ENCODE results near the gene TMEM154.

TMEM154 gene

GRCh38 chr4:152679414-152680281 is at the start of gene TMEM154:
Gene TMEM154 (minus strand): TSS chr4:152679997. CDS start chr4:152679933, 64 bp downstream.
- peak; percentile 91 for DNase-seq (ENCODE audit: low read depth)

- peak; percentile 87 for DNase-seq (ENCODE audit: low read depth)
Observed at GRCh38 chr4:152729466-152729865, 49.7 kb upstream of the TMEM154 start.

DNA sequence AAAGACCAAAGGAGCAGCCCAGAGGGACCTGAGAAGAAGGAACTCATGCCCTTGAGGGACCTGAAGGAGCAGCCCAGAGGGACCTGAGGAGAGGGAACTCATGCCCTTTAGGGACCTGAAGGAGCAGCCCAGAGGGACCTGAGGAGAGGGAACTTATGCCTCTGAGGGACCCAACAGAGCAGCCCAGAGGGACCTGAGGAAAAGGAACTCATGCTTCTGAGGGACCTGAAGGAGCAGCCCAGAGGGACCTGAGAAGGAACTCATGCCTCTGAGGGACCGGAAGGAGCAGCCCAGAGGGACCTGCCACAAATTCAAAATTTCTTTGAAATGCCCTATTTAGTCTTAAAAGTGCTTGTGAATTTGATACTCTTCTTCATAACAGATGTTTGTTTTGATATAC is 48.5 kb upstream of the TMEM154 start:
- no peak for DNase-seq (ENCODE audit: low read depth)

GRCh38 chr4:152727784-152728183 is 48.0 kb upstream of the TMEM154 start:
- DNase-seq (ENCODE audit: low read depth), result no peak

- DNase-seq (ENCODE audit: low read depth), result no peak
Observed at GRCh38 chr4:152724494-152724893, 44.7 kb upstream of the TMEM154 start.

DNA sequence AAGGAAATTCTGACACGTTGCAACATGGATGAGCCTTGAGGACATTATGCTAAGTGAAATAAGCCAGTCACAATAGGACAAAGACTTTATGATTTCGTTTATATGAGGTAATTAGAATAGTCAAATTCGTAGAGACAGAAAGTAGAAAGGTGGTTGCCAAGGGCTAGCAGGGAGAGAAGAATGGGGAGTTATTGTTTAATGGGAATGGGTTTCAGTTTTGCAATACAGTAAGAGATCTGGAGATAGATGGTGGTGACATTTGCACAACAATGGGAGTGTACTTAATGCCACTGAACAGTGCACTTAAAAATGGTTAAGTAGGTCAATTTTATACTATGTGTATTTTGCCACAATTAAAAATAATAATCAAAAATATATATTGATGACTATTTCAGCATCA is 43.4 kb upstream of the TMEM154 start:
- DNase-seq (ENCODE audit: low read depth), result no peak

- no peak for DNase-seq (ENCODE audit: low read depth)
Observed at GRCh38 chr4:152719801-152720556, 40.2 kb upstream of the TMEM154 start.

DNA sequence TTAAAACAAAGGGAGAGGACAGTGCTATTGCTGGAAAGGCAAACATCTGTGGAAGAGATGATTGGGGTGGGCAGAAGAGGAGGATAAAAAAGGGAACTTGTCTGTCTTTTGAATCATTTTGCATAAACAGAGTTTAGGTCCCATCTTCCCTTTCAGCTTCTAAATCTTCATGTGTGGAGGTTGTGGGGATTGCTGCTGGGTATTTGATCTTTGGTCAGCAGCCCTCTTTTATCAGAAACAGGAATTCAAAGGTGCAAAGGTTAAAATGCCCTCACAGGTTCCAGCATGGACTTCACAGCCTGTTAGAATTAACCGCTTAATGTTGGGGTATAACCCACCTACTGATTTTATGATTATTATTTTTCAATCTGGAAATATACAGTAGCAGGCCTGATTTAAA is 39.5 kb upstream of the TMEM154 start:
- no peak for DNase-seq (ENCODE audit: low read depth)

- no peak for DNase-seq (ENCODE audit: low read depth)
Observed at GRCh38 chr4:152715076-152715475, 35.3 kb upstream of the TMEM154 start.

- no peak for DNase-seq (ENCODE audit: low read depth)
Observed at GRCh38 chr4:152713951-152714705, 34.3 kb upstream of the TMEM154 start.

- DNase-seq (ENCODE audit: low read depth), result peak; percentile 64
Observed at GRCh38 chr4:152709675-152710438, 30.1 kb upstream of the TMEM154 start.

DNA sequence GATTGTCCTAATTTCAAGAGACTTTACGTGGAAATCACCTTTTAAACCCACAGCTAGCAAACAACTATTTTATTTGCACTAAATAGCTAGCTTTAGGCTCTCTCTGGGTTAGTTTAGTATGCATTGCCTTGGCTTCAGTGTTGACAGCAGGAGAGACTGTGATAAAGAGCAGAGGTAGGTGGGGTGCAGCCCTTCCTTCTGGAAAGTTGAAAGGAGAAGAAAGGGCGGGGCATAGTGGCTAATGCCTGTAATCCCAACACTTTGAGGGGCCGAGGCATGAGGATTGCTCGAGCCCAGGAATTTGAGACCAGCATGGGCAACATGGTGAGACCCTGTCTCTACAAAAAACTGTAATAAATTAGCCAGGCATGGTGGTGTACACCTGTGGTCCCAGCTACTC is 29.0 kb upstream of the TMEM154 start:
- no peak for DNase-seq (ENCODE audit: low read depth)

DNA sequence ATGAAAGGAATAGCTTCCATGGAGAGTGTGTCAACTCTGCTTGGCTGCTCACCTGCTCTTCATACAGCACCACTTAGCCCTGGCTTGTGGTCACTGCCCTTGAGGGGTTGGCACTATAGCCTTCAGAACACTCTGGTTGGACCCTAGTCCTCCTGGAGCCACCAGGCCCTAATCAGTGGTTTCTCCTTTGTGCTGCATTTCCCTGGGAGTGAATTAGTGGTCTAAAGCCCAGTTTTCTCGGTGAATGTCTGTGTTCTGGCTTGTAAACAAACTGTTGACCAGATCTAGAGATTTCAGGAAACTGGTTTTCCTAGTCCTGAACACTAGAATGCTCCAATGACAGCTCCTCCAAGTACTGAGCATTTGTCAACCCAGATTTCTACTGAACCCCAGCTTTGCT is 28.6 kb upstream of the TMEM154 start:
- DNase-seq (ENCODE audit: low read depth), result no peak

- no peak for DNase-seq (ENCODE audit: low read depth)
Observed at GRCh38 chr4:152707632-152708031, 27.8 kb upstream of the TMEM154 start.

- no peak for DNase-seq (ENCODE audit: low read depth)
Observed at GRCh38 chr4:152705903-152706302, 26.1 kb upstream of the TMEM154 start.

DNA sequence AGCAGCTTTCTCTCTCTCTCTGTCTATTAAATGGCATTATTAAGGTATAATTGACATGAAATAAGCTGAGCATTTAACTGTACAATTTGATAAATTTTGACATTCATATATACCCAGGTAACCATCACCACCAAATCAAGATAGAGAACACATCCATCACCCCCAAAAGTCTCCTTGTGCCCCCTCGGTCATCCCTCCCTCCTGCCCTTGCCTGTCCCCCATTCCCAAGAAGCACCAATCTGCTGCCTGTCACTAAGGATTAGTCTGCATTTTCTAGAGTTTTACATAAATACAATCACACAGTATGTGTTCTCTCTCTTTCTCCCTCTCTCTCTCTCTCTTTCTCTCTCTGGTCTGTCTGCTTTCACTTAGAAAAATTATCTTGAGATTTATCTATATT is 25.0 kb upstream of the TMEM154 start:
- no peak for DNase-seq (ENCODE audit: low read depth)

GRCh38 chr4:152700151-152700550 is 20.4 kb upstream of the TMEM154 start:
- DNase-seq (ENCODE audit: low read depth), result peak; percentile 76

GRCh38 chr4:152699313-152699712 is 19.5 kb upstream of the TMEM154 start:
- no peak for DNase-seq (ENCODE audit: low read depth)

- no peak for DNase-seq (ENCODE audit: low read depth)
Observed at GRCh38 chr4:152698089-152698499, 18.3 kb upstream of the TMEM154 start.

GRCh38 chr4:152697284-152698088 is 17.7 kb upstream of the TMEM154 start:
- no peak for DNase-seq (ENCODE audit: low read depth)

- DNase-seq (ENCODE audit: low read depth), result peak; percentile 44
Observed at GRCh38 chr4:152696764-152697261, 17.0 kb upstream of the TMEM154 start.
